GM18498 (cell line): ENCODE measurements around the gene TOR4A.
"Not testable (repeated sequence)": the region's sequence is repeated elsewhere in the genome, so short reads cannot be mapped to it uniquely, and the experiment has no call there.

Source experiments
- ATAC-seq: cut with Tn5 transposase; IDR thresholded peaks from one replicate; pipeline ENCODE4 v1.9.1; 2021; ENCODE audit warnings: mild to moderate bottlenecking, moderate library complexity; ENCODE audit not compliant: unreplicated experiment

TOR4A gene

DNA sequence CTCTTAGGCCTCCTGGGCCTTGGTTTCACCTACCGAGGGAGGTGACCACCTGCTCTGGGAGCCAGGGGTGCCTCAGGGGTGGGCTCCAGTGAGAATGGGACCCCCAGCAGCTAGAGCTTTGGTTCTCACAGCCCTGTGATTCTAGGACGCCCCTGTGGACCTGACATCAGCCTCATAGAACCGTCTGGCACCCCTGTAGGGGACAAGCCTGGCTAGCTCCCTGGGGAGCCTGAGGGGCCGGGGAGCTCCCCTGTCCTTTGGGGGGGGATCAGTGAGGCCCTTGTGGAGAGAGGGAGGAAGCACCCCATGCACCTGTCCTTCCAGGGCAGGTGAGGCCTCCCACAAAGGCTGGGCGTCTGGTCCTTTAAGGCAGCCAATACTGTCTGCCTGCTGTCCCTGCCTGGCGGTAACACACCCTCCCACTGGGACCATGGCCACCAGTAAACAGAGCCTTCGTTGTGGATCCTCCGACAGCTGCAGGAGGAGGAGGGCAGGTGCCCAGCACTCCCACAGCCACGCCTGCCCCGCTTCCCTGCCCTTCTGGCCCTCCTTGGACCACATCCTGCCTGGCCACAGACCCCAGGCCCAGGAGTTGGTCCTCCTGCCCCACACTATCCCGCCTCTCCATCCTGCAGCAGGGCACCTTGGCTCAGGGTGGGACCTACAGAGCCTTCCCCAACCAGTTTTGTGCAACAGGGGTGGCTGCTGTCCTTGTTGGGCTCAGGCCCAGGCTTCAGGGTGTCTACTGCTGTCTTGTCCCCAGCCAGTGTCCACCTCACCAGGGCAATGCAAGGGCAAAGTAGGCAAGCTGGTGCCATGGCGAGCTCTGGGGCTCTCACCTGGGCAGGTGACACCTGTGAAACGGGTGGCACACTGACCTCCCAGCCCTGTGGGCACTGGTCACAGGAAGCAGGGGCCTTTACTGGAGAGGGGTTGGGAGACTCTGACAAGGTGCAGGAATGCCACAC, 39.5 kb upstream of the TOR4A start:
- ATAC-seq = no peak

DNA sequence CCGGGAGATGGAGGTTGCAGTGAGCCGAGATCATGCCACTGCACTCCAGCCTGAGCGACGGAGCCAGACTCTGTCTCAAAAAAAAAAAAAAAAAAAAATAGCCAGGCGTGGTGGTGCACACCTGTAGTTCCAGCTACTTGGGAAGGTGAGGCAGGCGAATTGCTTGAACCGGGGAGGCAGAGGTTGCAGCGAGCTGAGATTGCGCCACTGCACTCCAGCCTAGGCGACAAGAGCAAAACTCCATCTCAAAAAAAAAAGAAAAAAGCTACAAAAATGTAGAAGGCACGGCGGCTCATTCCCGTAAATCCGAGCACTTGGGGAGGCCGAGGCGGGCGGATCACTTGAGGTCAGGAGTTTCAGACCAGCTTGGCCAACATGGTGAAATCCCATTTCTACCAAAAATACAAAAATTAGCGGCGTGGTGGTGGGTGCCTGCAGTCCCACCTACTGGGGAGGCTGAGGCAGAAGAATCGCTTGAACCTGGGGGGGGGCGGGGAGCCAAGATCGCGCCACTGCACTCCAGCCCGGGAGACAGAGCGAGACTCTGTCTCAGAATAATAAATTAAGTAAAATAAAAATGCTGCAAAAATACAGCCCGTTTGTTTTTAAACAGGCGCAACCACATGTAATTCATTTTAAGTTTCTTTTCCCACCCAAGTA, 37.9 kb upstream of the TOR4A start:
- ATAC-seq = not testable (repeated sequence)

DNA sequence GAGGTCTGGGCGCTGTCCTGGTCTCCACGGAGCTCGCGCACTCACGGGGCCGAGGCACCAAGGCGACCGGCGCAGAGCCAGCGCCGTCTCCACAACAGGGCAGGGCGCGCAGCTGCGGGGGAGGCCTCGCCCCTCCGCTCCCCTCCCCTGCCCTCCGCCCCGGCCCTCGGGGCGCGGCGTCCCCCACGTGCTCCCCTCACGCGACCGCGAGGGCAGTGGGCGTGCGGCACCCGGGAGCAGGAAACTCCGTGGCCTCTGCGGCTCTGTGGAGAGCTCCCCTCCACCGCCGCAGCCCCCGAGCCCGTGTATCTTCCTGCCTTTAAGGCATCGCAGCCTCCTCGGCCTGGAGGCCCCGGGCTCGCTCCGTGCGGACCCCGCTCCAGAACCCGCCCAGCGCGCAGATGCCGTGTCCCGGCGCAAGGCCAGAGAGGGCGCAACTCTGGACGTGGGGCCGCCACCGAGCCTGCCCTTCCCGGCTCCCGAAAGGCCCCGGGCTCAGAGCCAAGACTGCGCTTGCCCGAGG, 37.1 kb upstream of the TOR4A start:
- peak; percentile 26 for ATAC-seq

DNA sequence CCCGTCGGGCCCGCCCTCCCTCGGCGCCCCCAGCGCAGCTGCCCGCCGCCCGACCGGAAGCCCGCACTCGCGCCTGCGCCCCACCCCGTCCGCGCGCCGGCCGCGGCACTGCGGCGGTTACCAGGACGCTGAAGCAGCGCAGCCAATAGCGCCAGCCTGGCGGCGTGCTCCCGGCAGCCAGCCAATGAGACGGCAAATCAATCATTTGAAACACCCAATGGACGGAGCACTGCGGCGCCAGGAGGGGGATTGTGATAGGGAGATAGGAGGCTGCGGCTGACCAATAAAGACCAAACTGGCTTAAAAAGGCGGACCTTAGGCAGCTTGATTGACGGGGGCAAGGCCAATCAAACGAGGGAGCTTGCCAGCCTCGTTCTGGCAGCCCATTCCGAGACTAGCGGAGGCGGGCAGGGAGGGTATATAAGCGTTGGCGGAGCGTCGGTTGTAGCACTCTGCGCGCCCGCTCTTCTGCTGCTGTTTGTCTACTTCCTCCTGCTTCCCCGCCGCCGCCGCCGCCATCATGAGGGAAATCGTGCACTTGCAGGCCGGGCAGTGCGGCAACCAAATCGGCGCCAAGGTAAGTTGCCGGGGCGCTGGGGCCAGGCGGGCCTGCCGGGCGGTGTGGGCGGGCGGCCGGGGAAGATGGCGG, 36.6 kb upstream of the TOR4A start, which contains the start of gene TUBB4B:
Gene TUBB4B (plus strand): TSS at position 447 of the 649 bp plus-strand sequence. CDS start 74 bp downstream, at position 521.
- peak; percentile 71 for ATAC-seq

DNA sequence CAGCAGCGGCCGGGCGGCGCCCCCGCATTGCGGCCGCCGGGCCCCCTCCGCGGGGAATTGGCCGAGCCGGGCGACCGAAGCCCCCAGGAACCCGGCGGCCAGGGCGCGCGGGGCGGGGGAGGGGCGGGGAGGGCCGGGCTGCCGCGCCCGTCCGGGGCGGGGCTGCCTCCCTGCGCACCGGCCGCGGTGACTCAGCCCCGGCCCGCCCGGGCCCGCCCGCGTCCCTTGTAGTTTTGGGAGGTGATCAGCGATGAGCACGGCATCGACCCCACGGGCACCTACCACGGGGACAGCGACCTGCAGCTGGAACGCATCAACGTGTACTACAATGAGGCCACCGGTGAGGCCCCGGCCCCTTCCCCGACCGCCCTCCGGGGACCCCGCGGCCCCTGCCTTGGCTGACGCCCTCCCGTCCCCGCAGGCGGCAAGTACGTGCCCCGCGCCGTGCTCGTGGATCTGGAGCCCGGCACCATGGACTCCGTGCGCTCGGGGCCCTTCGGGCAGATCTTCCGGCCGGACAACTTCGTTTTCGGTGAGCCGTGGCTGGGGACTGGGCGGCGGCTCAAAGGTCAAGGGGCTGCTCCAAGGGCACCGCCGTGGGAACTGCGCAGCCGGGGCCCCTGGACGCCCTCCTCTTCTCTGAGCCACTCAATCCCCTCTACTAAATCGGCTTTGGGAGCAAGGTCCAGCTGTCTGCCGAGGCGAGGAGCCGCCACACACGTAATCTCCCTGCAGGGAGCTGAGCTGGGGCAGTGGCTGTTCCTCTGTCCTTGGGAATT, 35.8 kb upstream of the TOR4A start:
- peak; percentile 11 for ATAC-seq

DNA sequence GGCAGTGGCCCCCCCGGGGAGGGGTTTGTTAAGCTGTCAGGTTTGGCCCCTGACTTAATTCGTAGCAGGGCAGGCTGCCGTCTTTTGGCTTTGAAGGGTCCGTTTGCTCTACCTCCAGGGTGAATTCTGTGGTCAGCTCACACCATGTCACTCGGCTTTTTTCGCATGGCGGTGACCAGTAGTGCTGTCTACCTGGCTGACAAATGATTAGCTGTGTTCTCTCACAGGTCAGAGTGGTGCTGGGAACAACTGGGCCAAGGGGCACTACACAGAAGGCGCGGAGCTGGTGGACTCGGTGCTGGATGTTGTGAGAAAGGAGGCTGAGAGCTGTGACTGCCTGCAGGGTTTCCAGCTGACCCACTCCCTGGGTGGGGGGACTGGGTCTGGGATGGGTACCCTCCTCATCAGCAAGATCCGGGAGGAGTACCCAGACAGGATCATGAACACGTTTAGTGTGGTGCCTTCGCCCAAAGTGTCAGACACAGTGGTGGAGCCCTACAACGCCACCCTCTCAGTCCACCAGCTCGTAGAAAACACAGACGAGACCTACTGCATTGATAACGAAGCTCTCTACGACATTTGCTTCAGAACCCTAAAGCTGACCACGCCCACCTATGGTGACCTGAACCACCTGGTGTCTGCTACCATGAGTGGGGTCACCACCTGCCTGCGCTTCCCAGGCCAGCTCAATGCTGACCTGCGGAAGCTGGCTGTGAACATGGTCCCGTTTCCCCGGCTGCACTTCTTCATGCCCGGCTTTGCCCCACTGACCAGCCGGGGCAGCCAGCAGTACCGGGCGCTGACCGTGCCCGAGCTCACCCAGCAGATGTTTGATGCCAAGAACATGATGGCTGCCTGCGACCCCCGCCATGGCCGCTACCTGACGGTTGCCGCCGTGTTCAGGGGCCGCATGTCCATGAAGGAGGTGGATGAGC, 35.0 kb upstream of the TOR4A start:
- no peak for ATAC-seq

DNA sequence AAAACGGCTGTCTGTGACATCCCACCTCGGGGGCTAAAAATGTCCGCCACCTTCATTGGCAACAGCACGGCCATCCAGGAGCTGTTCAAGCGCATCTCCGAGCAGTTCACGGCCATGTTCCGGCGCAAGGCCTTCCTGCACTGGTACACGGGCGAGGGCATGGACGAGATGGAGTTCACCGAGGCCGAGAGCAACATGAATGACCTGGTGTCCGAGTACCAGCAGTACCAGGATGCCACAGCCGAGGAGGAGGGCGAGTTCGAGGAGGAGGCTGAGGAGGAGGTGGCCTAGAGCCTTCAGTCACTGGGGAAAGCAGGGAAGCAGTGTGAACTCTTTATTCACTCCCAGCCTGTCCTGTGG, 34.3 kb upstream of the TOR4A start:
- not testable (repeated sequence) for ATAC-seq

DNA sequence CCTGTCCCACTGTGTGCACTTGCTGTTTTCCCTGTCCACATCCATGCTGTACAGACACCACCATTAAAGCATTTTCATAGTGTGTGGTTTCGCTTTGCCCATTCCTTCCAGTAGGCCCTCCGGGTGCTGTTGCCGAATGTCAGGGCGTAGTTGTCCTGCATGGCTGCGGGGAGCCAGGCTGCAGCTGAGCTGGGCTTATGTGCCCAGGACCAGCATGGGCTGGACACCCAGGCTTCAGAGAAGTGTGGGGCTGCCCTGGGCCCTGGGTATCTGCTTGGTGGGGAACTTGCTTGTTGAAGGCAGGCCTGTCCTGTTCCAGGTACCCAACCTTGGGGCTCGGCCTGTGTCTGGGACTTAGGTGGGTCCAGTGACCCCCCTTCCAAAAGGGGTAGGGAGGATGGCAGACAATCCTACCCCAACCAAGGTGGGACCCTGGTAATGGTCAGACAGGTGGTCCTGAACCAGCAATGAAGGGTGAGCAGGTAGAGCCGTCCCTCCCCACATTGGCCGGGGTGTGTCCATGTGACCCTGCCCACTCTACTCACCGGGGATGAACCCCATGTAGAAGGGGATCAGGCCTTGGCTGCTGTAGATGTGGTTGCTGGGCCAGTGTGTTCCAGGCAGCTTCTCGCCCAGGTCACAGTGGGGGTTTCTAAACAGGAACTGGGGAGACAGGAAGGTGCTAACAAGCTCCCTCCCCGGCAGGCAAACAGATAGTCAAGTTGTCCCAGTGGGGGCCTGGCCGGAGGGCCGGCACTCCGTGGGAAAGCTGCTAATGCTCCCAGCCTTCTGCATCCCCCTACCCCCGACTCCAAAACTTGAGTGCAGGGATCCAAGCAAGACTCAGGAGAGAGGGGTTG, 33.7 kb upstream of the TOR4A start:
- no peak for ATAC-seq

DNA sequence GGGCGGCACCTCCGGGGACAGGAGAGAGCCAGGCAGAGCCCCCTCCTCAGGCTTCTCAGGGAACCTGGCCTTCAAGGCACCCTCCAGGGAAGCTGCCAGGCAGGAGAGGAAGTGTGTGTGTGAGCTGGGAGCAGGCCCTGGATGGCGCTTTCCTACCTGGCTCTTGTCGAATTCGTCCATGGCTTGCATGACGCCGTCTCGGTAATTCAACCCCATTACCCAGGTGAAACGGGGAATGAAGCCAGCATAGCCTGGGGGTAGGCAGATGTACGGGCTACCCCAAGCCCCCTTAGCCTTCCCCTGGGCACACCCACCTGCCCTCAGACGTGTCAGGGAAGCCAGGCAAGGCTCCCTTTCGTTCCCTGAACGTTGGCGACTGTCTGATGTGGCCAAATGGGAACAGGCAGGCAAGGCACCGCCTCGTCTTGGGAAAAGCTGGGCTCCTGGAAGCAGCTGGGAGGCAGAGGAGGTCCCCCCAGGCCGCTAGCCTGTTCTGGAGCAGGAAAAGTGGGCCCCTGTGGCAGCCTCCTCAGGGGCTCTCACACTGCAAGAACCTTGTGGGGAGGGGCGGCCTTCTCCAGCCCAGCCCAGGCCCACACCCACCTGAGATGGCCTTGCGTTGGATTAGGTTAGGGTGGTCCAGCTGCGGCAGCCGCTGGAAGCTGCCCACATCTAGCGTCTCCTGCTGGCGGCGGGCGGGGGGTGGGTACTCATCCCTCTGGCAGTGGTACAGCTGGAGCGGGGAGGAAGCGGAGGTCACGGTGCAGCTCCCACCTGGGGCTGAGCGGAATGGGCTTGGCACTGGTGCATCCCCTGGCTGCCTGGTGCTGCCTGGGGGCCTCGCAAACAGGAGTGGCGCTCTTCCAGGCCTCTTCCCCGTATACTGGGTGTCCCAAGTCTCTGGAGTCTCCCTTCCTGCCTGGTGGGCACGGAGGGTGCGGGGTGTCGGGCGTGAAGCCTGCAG, 32.8 kb upstream of the TOR4A start:
- no peak for ATAC-seq

DNA sequence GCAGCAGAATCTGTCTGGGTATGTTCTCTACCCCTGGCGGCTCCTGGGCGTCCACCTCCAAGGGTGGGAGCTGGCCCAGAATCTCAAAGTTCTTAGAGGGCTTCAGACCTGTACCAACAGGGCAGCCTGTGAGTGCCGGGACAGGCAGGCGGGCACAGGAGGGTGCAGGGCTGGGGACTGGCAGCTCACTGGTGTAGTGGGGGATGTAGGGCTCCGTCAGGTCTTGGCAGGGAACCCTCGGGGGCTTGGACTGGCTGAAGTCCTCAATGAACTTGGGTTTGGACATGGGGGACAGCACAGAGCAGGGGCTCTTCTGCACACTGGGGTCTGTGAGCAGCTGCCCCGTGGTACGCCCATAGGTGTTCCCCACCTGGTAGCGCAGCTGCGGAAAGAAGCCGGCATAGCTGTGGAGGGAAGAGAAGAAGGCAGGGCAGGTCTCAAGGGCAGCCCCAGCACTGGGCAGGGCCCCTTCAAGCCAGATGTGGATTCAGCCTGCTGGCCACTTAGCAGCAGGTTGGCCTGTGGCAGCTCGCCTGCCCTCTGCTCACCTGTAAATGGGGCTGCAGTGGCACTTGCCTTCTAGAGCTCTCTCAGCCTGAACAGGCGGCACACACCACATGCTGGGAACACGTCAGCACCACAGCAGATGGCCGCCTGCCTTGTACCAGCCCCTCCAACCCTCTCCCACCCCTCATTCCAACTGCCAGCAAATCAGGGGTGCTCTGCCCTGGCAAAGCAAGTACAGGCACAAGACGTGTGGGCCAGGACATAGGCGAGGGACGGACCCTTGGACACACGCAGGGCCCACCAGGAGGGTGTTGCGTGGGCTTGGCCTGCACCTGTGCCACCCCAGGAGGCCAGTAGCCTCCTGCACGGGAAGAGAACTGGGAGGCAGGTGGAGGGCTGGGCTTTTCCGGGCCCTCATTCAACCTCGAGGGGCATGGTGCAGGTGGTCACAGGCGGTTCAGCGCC, 31.8 kb upstream of the TOR4A start:
- no peak for ATAC-seq

DNA sequence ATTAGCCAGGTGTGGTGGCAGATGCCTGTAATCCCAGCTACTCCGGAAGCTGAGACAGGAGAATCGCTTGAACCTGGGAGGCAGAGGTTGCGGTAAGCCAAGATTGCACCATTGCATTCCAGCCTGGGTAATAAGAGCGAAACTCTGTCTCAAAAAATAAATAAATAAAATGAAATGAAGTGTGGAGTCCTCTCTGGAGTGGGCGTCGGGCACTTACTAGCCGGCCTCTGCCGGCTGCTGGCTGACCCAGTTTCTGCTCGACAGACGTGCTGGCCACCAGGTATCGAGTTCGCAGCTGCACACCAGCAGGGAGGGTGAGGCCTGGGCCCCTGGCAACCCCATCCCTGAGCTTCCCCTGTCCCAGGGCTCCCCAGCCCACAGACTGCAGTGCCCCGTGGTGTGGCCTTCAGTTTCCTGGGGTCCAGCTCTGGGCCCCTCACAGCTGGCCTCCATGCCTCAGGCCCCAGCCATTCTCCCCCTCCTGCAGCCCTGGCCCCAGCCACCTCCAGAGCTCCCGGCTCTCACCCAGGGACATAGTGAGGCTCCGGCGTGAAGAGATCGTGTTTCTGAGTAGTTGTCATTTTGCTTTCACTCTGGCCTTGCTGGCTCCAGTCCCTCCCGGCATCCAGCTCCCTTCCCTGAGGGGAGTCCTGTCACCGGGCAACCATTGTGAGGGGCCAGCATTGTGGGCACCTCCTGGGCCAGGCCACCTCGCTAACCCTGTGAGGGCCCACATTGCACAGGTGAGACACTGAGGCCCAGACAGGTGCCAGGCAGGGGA, 30.2 kb upstream of the TOR4A start:
- no peak for ATAC-seq

DNA sequence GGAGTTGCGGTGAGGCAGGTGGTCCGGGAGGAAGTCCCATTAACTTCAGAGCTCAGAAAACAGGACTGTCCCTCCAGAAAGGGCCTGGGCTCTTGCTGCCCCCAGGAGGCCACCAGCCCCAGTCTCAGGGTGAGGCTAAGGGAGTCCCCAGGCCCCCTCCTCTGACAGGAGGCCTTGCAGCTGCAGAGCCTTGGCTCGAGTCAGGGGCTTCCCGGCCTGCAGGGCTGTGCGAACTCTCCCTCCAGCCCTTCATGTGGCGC, 29.7 kb upstream of the TOR4A start:
- no peak for ATAC-seq

DNA sequence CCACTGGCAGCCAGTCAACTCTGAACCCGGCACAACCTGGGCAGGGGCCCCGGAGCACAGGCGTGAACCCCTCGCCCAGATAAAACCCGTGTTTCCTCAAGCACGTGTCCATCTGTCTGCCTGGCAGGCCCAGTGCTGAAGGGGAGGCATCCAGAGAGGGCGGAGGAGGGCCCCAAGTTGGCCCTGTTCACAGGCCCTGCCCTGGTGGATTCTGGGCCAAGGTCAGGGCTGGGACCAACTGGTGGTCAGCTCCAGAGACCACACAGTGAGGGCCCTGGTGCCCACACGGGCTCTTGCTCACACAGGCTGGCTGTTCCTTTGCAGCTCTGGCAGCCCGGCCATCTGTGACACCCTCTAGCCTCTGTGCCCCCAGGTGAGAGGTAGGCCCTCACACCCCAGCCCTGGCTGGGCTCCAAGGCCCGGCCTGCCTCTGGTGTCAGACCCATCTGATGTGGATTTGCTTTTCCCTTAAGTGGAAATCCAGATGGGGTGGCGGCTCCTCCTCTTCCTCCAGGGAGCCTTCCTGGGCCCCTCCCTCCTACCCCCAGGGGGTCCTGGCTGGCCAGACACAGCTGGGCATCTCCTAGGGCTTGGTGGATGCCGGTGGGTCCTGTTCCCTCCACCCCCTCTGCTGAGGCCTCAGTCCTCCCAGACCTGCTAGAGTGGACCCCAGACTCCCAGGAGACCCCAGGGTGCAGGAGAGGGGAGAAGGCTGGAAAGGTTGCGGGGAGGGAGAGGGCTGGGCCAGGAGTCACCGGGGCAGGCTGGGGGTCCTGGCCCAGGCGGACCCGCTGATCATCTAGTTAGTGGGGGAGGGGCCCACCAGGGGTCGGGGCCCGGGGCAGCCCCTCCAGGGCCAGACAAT, 27.0 kb upstream of the TOR4A start:
- no peak for ATAC-seq

DNA sequence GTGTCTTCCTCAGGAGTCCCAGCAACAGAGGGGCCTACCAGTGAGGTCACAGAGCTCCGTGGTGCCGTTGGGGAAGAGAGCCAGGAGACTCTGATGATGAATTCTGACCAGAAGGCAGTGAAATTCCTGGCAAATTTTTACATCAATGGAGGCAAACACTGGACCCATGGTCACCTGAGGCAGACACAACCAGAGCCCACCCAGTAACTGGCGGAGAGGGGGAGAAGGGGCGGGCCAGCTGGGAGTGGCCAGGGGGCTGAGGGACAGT, 26.4 kb upstream of the TOR4A start, which contains the start of gene STPG3:
Gene STPG3 (plus strand): TSS at position 93 of the 268 bp plus-strand sequence. CDS start 1 bp downstream, at position 94.
- ATAC-seq = no peak
